Mesothelial cell of epicardium (in vitro differentiated cells): ENCODE results near the gene ZNF124. TPM values are rescaled to one million over a fixed set of nuclear protein-coding genes. Genes with fewer than 3 reads are reported as not detected.
A peak's percentile ranks its signal among the peaks of the same experiment; 100 is the strongest.

Experiments
- DNase-seq, 2 experiments: peaks; one replicate each; pipeline ENCODE4 v3.0.0; 2021; ENCODE audit warnings: low spot score in 2 of 2; ENCODE audit not compliant: unreplicated experiment in 2 of 2
- H3K27ac Mint-ChIP-seq: 2 replicates; pipeline ENCODE4 v1.8.0; 2021; ENCODE audit warnings: mixed read lengths
- H3K27me3 Mint-ChIP-seq: 2 replicates; pipeline ENCODE4 v1.8.0; 2021; ENCODE audit warnings: low read depth, mixed read lengths
- H3K36me3 Mint-ChIP-seq: 2 replicates; pipeline ENCODE4 v1.8.0; 2021; ENCODE audit warnings: mixed read lengths
- H3K4me1 Mint-ChIP-seq: 2 replicates; pipeline ENCODE4 v1.8.0; 2021; ENCODE audit warnings: mixed read lengths
- H3K4me3 Mint-ChIP-seq: 2 replicates; pipeline ENCODE4 v1.8.0; 2021; ENCODE audit warnings: mild to moderate bottlenecking, moderate library complexity, mixed read lengths
- H3K9me3 Mint-ChIP-seq: 2 replicates; pipeline ENCODE4 v1.8.0; 2021; ENCODE audit warnings: mixed read lengths
- CTCF ChIP-seq: fragments of 200-600 bp; sonication (generic); IDR thresholded peaks from one replicate; pipeline ENCODE4 v1.5.0; 2021; ENCODE audit warnings: antibody characterized with exemption; ENCODE audit not compliant: unreplicated experiment
- microRNA-seq: library from miRNA; unstranded; fragments of <30 nt; microRNA quantifications from one replicate; pipeline ENCODE4 v1.2.0, GENCODE V29; 2021; ENCODE audit warnings: inconsistent platforms, mixed read lengths
- total RNA-seq: library from RNA; stranded (reverse); gene quantifications from 3 replicates; pipeline ENCODE4 v1.2.1, GENCODE V29; 2021

Gene ZNF124
- total RNA-seq, 1 donor from 2014 or later = 114 TPM

GRCh38 chr1:247110627-247111258 is 61.1 kb downstream of the ZNF124 start:
- Mint-ChIP-seq H3K4me1 (peaks cover 13% of the 10 kb centered on the region), H3K4me3 (peak overlapping the region; percentile 78), H3K27me3 (no peaks in the 10 kb centered on the region), H3K27ac (peak overlapping the region; percentile 85), H3K9me3 (no peaks in the 10 kb centered on the region), H3K36me3 (peaks cover 2% of the 10 kb centered on the region)
- no peak for DNase-seq
- no peak for TF ChIP-seq CTCF

DNA sequence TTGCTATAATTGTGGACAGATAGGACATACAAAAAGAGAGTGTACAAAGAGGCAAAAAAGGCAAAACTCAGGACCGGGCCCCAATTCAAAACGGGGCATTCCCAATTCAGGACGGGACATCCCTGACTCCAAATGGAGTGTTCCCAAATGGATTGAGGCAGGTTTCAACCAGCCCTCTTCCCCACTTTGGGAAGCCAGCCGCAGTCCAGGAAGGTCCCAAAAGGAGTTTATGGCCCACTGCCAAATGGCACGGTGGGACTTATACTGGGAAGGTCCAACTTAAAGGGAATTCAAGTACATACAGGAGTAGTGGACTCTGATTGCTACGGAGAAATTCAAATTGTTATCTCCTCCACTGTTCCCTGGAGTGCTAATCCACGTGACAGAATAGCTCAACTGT is 64.1 kb downstream of the ZNF124 start:
- Mint-ChIP-seq H3K9me3 (no peaks in the 10 kb centered on the region), H3K27me3 (no peaks in the 10 kb centered on the region), H3K27ac (no peak overlapping the region), H3K4me3 (no peak overlapping the region), H3K36me3 (no peaks in the 10 kb centered on the region), H3K4me1 (peaks cover 20% of the 10 kb centered on the region)
- TF ChIP-seq CTCF = no peak
- DNase-seq = no peak

- H3K4me3 Mint-ChIP-seq = no peak overlapping the region
- no peaks in the 10 kb centered on the region for H3K27me3 Mint-ChIP-seq
- no peak overlapping the region for H3K27ac Mint-ChIP-seq
- peaks cover 16% of the 10 kb centered on the region for H3K36me3 Mint-ChIP-seq
- DNase-seq = no peak
- H3K9me3 Mint-ChIP-seq = peaks cover 14% of the 10 kb centered on the region
- peaks cover 18% of the 10 kb centered on the region for H3K4me1 Mint-ChIP-seq
- TF ChIP-seq CTCF = no peak
Observed at GRCh38 chr1:247105966-247106365, 65.9 kb downstream of the ZNF124 start.

Small RNA genes within 50 kb of the gene (microRNA-seq; reads per million reads assigned to microRNA genes)
- not detected for gene MIR3916

Other genes starting within 250 kb of the ZNF124 start
- gene AHCTF1, start 240.1 kb downstream of the ZNF124 start, total RNA-seq = 35.1 to 40.2 TPM (median 38.7 TPM) in 3 replicates
- gene ZNF695, start 164.0 kb downstream of the ZNF124 start, total RNA-seq = 5.9 to 9.2 TPM (median 7.7 TPM) in 3 replicates
- 6.9 to 7.8 TPM (median 7.4 TPM) in 3 replicates for gene ZNF670, start 93.2 kb downstream of the ZNF124 start, total RNA-seq
- 17.0 to 17.7 TPM (median 17.4 TPM) in 3 replicates for gene ZNF669, start 67.7 kb downstream of the ZNF124 start, total RNA-seq
- gene VN1R5, start 84.1 kb upstream of the ZNF124 start, total RNA-seq = not detected in 3 replicates
- 61.5 to 70.6 TPM (median 69.0 TPM) in 3 replicates for gene ZNF496, start 159.8 kb upstream of the ZNF124 start, total RNA-seq
- 0.13 to 0.34 TPM (median 0.22 TPM) in 3 replicates for gene NLRP3, start 244.2 kb upstream of the ZNF124 start, total RNA-seq